NCI-H748 treated with DMSO at 0.1 percent for 48 hours (cell line): ENCODE data around the gene RTN4RL1.

Experiments used
- DNase-seq: peaks from one replicate; lab custom pipeline; 2025; lab: John Stamatoyannopoulos, UW

Gene RTN4RL1

GRCh38 chr17:2047590-2047989 is 22.5 kb upstream of the RTN4RL1 start:
- DNase-seq, result no peak

- no peak for DNase-seq
Measured at GRCh38 chr17:2044263-2044894, 19.2 kb upstream of the RTN4RL1 start.

- no peak for DNase-seq
Measured at GRCh38 chr17:2043785-2044184, 18.7 kb upstream of the RTN4RL1 start.

GRCh38 chr17:2042933-2043332 is 17.8 kb upstream of the RTN4RL1 start:
- DNase-seq, result no peak

GRCh38 chr17:2042390-2042847 is 17.3 kb upstream of the RTN4RL1 start:
- peak; percentile 34 for DNase-seq

GRCh38 chr17:2041561-2042389 is 16.6 kb upstream of the RTN4RL1 start, which contains the start of gene OVCA2:
TSS of gene OVCA2 (plus strand) at chr17:2042022. CDS start at chr17:2042048, 26 bp downstream.
- DNase-seq, result peak; percentile 97

GRCh38 chr17:2040942-2041560 is 15.9 kb upstream of the RTN4RL1 start:
- DNase-seq, result peak; percentile 42

- DNase-seq, result no peak
Measured at GRCh38 chr17:2040219-2040827, 15.2 kb upstream of the RTN4RL1 start.

- no peak for DNase-seq
Measured at GRCh38 chr17:2037155-2037554, 12.0 kb upstream of the RTN4RL1 start.

GRCh38 chr17:2035541-2036488 is 10.7 kb upstream of the RTN4RL1 start:
- no peak for DNase-seq

GRCh38 chr17:2034806-2035540 is 9.8 kb upstream of the RTN4RL1 start:
- no peak for DNase-seq

- DNase-seq, result no peak
Measured at GRCh38 chr17:2034157-2034556, 9.0 kb upstream of the RTN4RL1 start.

- no peak for DNase-seq
Measured at GRCh38 chr17:2033153-2033552, 8.0 kb upstream of the RTN4RL1 start.

GRCh38 chr17:2030779-2031163 is 5.6 kb upstream of the RTN4RL1 start:
- no peak for DNase-seq

GRCh38 chr17:2029911-2030778 is 5.0 kb upstream of the RTN4RL1 start, which contains the start of gene DPH1:
TSS of gene DPH1 (plus strand) at chr17:2030153. CDS start at chr17:2030170, 17 bp downstream.
- DNase-seq, result peak; percentile 91

- no peak for DNase-seq
Measured at GRCh38 chr17:2028737-2029136, 3.6 kb upstream of the RTN4RL1 start.

GRCh38 chr17:2028234-2028614 is 3.1 kb upstream of the RTN4RL1 start:
- no peak for DNase-seq

- DNase-seq, result no peak
Measured at GRCh38 chr17:2027528-2028233, 2.5 kb upstream of the RTN4RL1 start.
